ENCODE measurements around the gene DYSF.

Gene DYSF

GRCh38 chr2:71721669-71722068 lies 268.3 kb downstream of the DYSF start:
- TF ChIP-seq ZFX (IDR thresholded peaks at IDR 0.05) (no peak), CTCF (conservative IDR thresholded peaks at IDR 0.05) (no peak)
- H3K27ac ChIP-seq, result no peak overlapping the region

GRCh38 chr2:71722286-71722685 lies 268.9 kb downstream of the DYSF start:
- H3K27ac ChIP-seq, result no peak overlapping the region
- no peak for TF ChIP-seq ZFX (IDR thresholded peaks at IDR 0.05)
- no peak for TF ChIP-seq CTCF (conservative IDR thresholded peaks at IDR 0.05)

- H3K27ac ChIP-seq, result no peak overlapping the region
- no peak for TF ChIP-seq ZFX (IDR thresholded peaks at IDR 0.05)
- no peak for TF ChIP-seq CTCF (conservative IDR thresholded peaks at IDR 0.05)
Observed at GRCh38 chr2:71724793-71725192, 271.4 kb downstream of the DYSF start.

GRCh38 chr2:71725836-71726235 lies 272.5 kb downstream of the DYSF start:
- TF ChIP-seq ZFX (IDR thresholded peaks at IDR 0.05), result no peak
- TF ChIP-seq CTCF (conservative IDR thresholded peaks at IDR 0.05), result no peak
- no peak overlapping the region for H3K27ac ChIP-seq

GRCh38 chr2:71727562-71727961 lies 274.2 kb downstream of the DYSF start:
- no peak for TF ChIP-seq ZFX (IDR thresholded peaks at IDR 0.05)
- TF ChIP-seq CTCF (conservative IDR thresholded peaks at IDR 0.05), result no peak
- no peak overlapping the region for H3K27ac ChIP-seq

- no peak overlapping the region for H3K27ac ChIP-seq
- TF ChIP-seq CTCF (conservative IDR thresholded peaks at IDR 0.05), result no peak
- TF ChIP-seq ZFX (IDR thresholded peaks at IDR 0.05), result no peak
Observed at GRCh38 chr2:71728036-71728435, 274.7 kb downstream of the DYSF start.

- no peak overlapping the region for H3K27ac ChIP-seq
- TF ChIP-seq ZFX (IDR thresholded peaks at IDR 0.05), result no peak
- TF ChIP-seq CTCF (conservative IDR thresholded peaks at IDR 0.05), result no peak
Observed at GRCh38 chr2:71730785-71731383, 277.5 kb downstream of the DYSF start.

Measured in C4-2B (cell line).